Measurements from ENCODE around the gene SGCE.

Gene SGCE

GRCh38 chr7:94618126-94618525 lies 37.8 kb downstream of the SGCE start:
- no peak for DNase-seq

GRCh38 chr7:94616855-94617254 lies 39.1 kb downstream of the SGCE start:
- no peak for DNase-seq

GRCh38 chr7:94615666-94616065 lies 40.3 kb downstream of the SGCE start:
- DNase-seq: no peak

- no peak for DNase-seq
Measured at GRCh38 chr7:94612661-94613060, 43.3 kb downstream of the SGCE start.

- DNase-seq: no peak
Measured at GRCh38 chr7:94612253-94612652, 43.7 kb downstream of the SGCE start.

- no peak for DNase-seq
Measured at GRCh38 chr7:94609561-94609960, 46.4 kb downstream of the SGCE start.

GRCh38 chr7:94605031-94605430 lies 50.9 kb downstream of the SGCE start:
- DNase-seq: no peak

GRCh38 chr7:94602181-94602580 lies 53.8 kb downstream of the SGCE start:
- DNase-seq: no peak

GRCh38 chr7:94600267-94600666 lies 55.7 kb downstream of the SGCE start:
- no peak for DNase-seq

- no peak for DNase-seq
Measured at GRCh38 chr7:94595717-94596116, 60.2 kb downstream of the SGCE start.

GRCh38 chr7:94594882-94595281 lies 61.1 kb downstream of the SGCE start:
- DNase-seq: no peak

GRCh38 chr7:94591176-94591575 lies 64.8 kb downstream of the SGCE start:
- no peak for DNase-seq

- no peak for DNase-seq
Measured at GRCh38 chr7:94590526-94591162, 65.3 kb downstream of the SGCE start.

- no peak for DNase-seq
Measured at GRCh38 chr7:94588075-94588474, 67.9 kb downstream of the SGCE start.

- peak; percentile 32 for DNase-seq
Measured at GRCh38 chr7:94584113-94584512, 71.8 kb downstream of the SGCE start.

- DNase-seq: peak; percentile 35
Measured at GRCh38 chr7:94580601-94581000, 75.3 kb downstream of the SGCE start.

GRCh38 chr7:94579470-94579869 lies 76.5 kb downstream of the SGCE start:
- DNase-seq: no peak

- DNase-seq: no peak
Measured at GRCh38 chr7:94578614-94579013, 77.3 kb downstream of the SGCE start.

- DNase-seq: no peak
Measured at GRCh38 chr7:94577357-94577756, 78.6 kb downstream of the SGCE start.

GRCh38 chr7:94576316-94576715 lies 79.6 kb downstream of the SGCE start:
- no peak for DNase-seq

- no peak for DNase-seq
Measured at GRCh38 chr7:94575646-94576045, 80.3 kb downstream of the SGCE start.

- no peak for DNase-seq
Measured at GRCh38 chr7:94571816-94572215, 84.1 kb downstream of the SGCE start.

- DNase-seq: no peak
Measured at GRCh38 chr7:94567396-94567795, 88.5 kb downstream of the SGCE start.

- no peak for DNase-seq
Measured at GRCh38 chr7:94565247-94565894, 90.6 kb downstream of the SGCE start.

GRCh38 chr7:94562525-94562924 lies 93.4 kb downstream of the SGCE start:
- DNase-seq: peak; percentile 4

All from fibroblast of skin of right quadriceps (primary cell).